Smooth muscle cell (in vitro differentiated cells): ENCODE measurements around the gene GSS. TPM values are rescaled to one million over a fixed set of nuclear protein-coding genes. Genes with fewer than 3 reads are reported as not detected.

Source experiments
- DNase-seq: peaks from one replicate; lab custom pipeline; 2025; ENCODE audit not compliant: unreplicated experiment; lab: John Stamatoyannopoulos, UW
- H2AFZ ChIP-seq: fragments of 200-600 bp; sonication (generic); 2 replicates; pipeline ENCODE4 v1.6.0; 2016; ENCODE audit warnings: antibody characterized with exemption, low read depth, mild to moderate bottlenecking
- H3F3A ChIP-seq: fragments of 200-600 bp; sonication (generic); 2 replicates; pipeline ENCODE4 v1.6.0; 2017; ENCODE audit warnings: antibody characterized with exemption, low read depth
- H3K27ac ChIP-seq: fragments of 200-600 bp; sonication (generic); 2 replicates; pipeline ENCODE4 v1.5.1; 2016; ENCODE audit warnings: low read depth, mild to moderate bottlenecking
- H3K27me3 ChIP-seq: fragments of 200-600 bp; sonication (generic); 2 replicates; pipeline ENCODE4 v1.6.1; 2016; ENCODE audit warnings: low read depth, mild to moderate bottlenecking
- H3K36me3 ChIP-seq: fragments of 200-600 bp; sonication (generic); 2 replicates; pipeline ENCODE4 v1.5.1; 2016; ENCODE audit warnings: low read depth
- H3K4me1 ChIP-seq: fragments of 200-600 bp; sonication (generic); 2 replicates; pipeline ENCODE4 v1.5.1; 2016; ENCODE audit warnings: low read depth
- H3K4me2 ChIP-seq: fragments of 200-600 bp; sonication (generic); 2 replicates; pipeline ENCODE4 v1.6.0; 2016; ENCODE audit warnings: mild to moderate bottlenecking
- H3K4me3 ChIP-seq: fragments of 200-600 bp; sonication (generic); 2 replicates; pipeline ENCODE4 v1.5.1; 2016; ENCODE audit warnings: mild to moderate bottlenecking
- H3K79me2 ChIP-seq: fragments of 200-600 bp; sonication (generic); 2 replicates; pipeline ENCODE4 v1.6.0; 2016; ENCODE audit warnings: low read depth, mild to moderate bottlenecking
- H3K9ac ChIP-seq: fragments of 200-600 bp; sonication (generic); 2 replicates; pipeline ENCODE4 v1.6.0; 2016; ENCODE audit warnings: low read depth
- H3K9me3 ChIP-seq: fragments of 200-600 bp; sonication (generic); replicated peaks from 2 replicates; pipeline ENCODE4 v1.5.1; 2016; ENCODE audit warnings: low read depth
- H4K20me1 ChIP-seq: fragments of 200-600 bp; sonication (generic); 2 replicates; pipeline ENCODE4 v1.6.0; 2016; ENCODE audit warnings: low read depth
- CTCF ChIP-seq: fragments of 200-600 bp; sonication (generic); IDR thresholded peaks from 2 replicates; pipeline ENCODE4 v1.5.1; 2017; ENCODE audit warnings: borderline replicate concordance, mild to moderate bottlenecking, antibody characterized with exemption; ENCODE audit not compliant: insufficient read depth, poor library complexity, severe bottlenecking
- WGBS: methylation state at CpG from one replicate; pipeline ENCODE4 v1.1.7; 2016; ENCODE audit warnings: low lambda C conversion rate; 5-methylcytosine and 5-hydroxymethylcytosine counted together
- polyA plus RNA-seq: library from polyadenylated mRNA; unstranded; fragments of >200 nt; fragmentation: Nextera tagmentation; extraction: Ambion mirVana; gene quantifications from 2 replicates; pipeline ENCODE4 v1.2.1, GENCODE V29; 2016
- total RNA-seq: library from RNA; depleted of rRNA; stranded (reverse); fragments of >200 nt; gene quantifications from 2 replicates; pipeline ENCODE4 v1.2.3, GENCODE V29; 2014

The GSS gene
- total and polyA plus RNA-seq, 2 experiments from 2014 or later = 48.4 to 71.6 TPM

- no peaks in the 10 kb centered on the region for H3K79me2 ChIP-seq
- H3F3A ChIP-seq = no peaks in the 10 kb centered on the region
- TF ChIP-seq CTCF = no peak
- no peaks in the 10 kb centered on the region for H3K36me3 ChIP-seq
- no peak for DNase-seq
- no peaks in the 10 kb centered on the region for H3K9me3 ChIP-seq
- WGBS = 94% methylated on average over 22 of the region's 22 CpGs
- H3K4me1 ChIP-seq = peaks cover 5% of the 10 kb centered on the region
- no peak overlapping the region for H3K9ac ChIP-seq
- no peak overlapping the region for H2AFZ ChIP-seq
- H3K27ac ChIP-seq = no peak overlapping the region
- no peak overlapping the region for H3K4me3 ChIP-seq
- H3K27me3 ChIP-seq = peaks cover 20% of the 10 kb centered on the region
- no peak overlapping the region for H3K4me2 ChIP-seq
- H4K20me1 ChIP-seq = no peaks in the 10 kb centered on the region
Measured at GRCh38 chr20:34980543-34981233, 25.1 kb upstream of the GSS start.

GRCh38 chr20:34979366-34980153 lies 24.0 kb upstream of the GSS start:
- TF ChIP-seq CTCF = no peak
- DNase-seq = no peak
- 77% methylated on average over 38 of the region's 42 CpGs for WGBS
- Histone ChIP-seq H3K36me3 (no peaks in the 10 kb centered on the region), H4K20me1 (no peaks in the 10 kb centered on the region), H3K4me2 (no peak overlapping the region), H3K4me3 (no peak overlapping the region), H3K79me2 (no peaks in the 10 kb centered on the region), H3K9ac (no peak overlapping the region), H3K4me1 (peaks cover 5% of the 10 kb centered on the region), H2AFZ (no peak overlapping the region), H3F3A (no peaks in the 10 kb centered on the region), H3K27ac (no peak overlapping the region), H3K9me3 (no peaks in the 10 kb centered on the region), H3K27me3 (peaks cover 18% of the 10 kb centered on the region)

GRCh38 chr20:34978092-34978744 lies 22.6 kb upstream of the GSS start:
- H3K79me2 ChIP-seq = no peaks in the 10 kb centered on the region
- peaks cover under 1% of the 10 kb centered on the region for H3K4me1 ChIP-seq
- peaks cover 5% of the 10 kb centered on the region for H3K27me3 ChIP-seq
- no peaks in the 10 kb centered on the region for H4K20me1 ChIP-seq
- no peak for TF ChIP-seq CTCF
- WGBS = 83% methylated on average over 10 of the region's 10 CpGs
- H3K36me3 ChIP-seq = no peaks in the 10 kb centered on the region
- no peak overlapping the region for H3K9ac ChIP-seq
- H3K27ac ChIP-seq = no peak overlapping the region
- no peak overlapping the region for H3K4me2 ChIP-seq
- no peak overlapping the region for H2AFZ ChIP-seq
- no peaks in the 10 kb centered on the region for H3K9me3 ChIP-seq
- no peak for DNase-seq
- H3K4me3 ChIP-seq = no peak overlapping the region
- no peaks in the 10 kb centered on the region for H3F3A ChIP-seq
